Measurements from ENCODE around the gene SPATS2. TPM values are rescaled to one million over a fixed set of nuclear protein-coding genes. Genes with fewer than 3 reads are reported as not detected.
A peak's percentile ranks its signal among the peaks of the same experiment; 100 is the strongest.

SPATS2 gene
- total and polyA plus RNA-seq, 9 donors: 9.1 to 28.2 (median 15.2) TPM

- WGBS, 3 donors: 95 to 96% (median 95%) methylated on average over 12 of the region's 12 CpGs
- no peak overlapping the region for H3K27ac ChIP-seq
- no peaks in the 10 kb centered on the region for H3K9me3 ChIP-seq
- H3K4me3 ChIP-seq: no peak overlapping the region
- no peaks in the 10 kb centered on the region for H3K27me3 ChIP-seq
- no peak for DNase-seq
- intact Hi-C loops (cut with DNase I): no loop called here
- H3K4me1 ChIP-seq (ENCODE audit: insufficient read depth): no peaks in the 10 kb centered on the region
- no peaks in the 10 kb centered on the region for H3K36me3 ChIP-seq
- TF ChIP-seq CTCF (IDR thresholded peaks at IDR 0.05) (no peak), POLR2A (IDR thresholded peaks at IDR 0.05) (no peak), EP300 (IDR thresholded peaks at IDR 0.05) (no peak)
Observed at GRCh38 chr12:49328816-49329215, 38.4 kb upstream of the SPATS2 start.

GRCh38 chr12:49330032-49330619, 37.1 kb upstream of the SPATS2 start:
- Histone ChIP-seq H3K36me3 (no peaks in the 10 kb centered on the region), H3K27me3 (no peaks in the 10 kb centered on the region), H3K9me3 (no peaks in the 10 kb centered on the region), H3K4me1 (ENCODE audit: insufficient read depth) (no peaks in the 10 kb centered on the region), H3K4me3 (no peak overlapping the region), H3K27ac (no peak overlapping the region)
- no peak for DNase-seq
- 92 to 94% (median 94%) methylated on average over 7 of the region's 7 CpGs for WGBS, 3 donors
- intact Hi-C loops (cut with DNase I): no loop called here
- TF ChIP-seq EP300 (IDR thresholded peaks at IDR 0.05): no peak
- no peak for TF ChIP-seq POLR2A (IDR thresholded peaks at IDR 0.05)
- TF ChIP-seq CTCF (IDR thresholded peaks at IDR 0.05): no peak

- intact Hi-C loops (cut with DNase I): no loop called here
- Histone ChIP-seq H3K9me3 (no peaks in the 10 kb centered on the region), H3K4me1 (ENCODE audit: insufficient read depth) (no peaks in the 10 kb centered on the region), H3K4me3 (no peak overlapping the region), H3K36me3 (no peaks in the 10 kb centered on the region), H3K27me3 (no peaks in the 10 kb centered on the region), H3K27ac (no peak overlapping the region)
- TF ChIP-seq EP300 (IDR thresholded peaks at IDR 0.05) (no peak), POLR2A (IDR thresholded peaks at IDR 0.05) (no peak), CTCF (IDR thresholded peaks at IDR 0.05) (no peak)
- WGBS, 3 donors: 69 to 74% (median 73%) methylated on average over 14 of the region's 14 CpGs
- DNase-seq: no peak
Observed at GRCh38 chr12:49330631-49331379, 36.5 kb upstream of the SPATS2 start.

- no peaks in the 10 kb centered on the region for H3K27me3 ChIP-seq
- intact Hi-C loops (cut with DNase I): no loop called here
- DNase-seq: peak in 3 of 5 donors; percentile 52 to 73 (median 64)
- TF ChIP-seq POLR2A (IDR thresholded peaks at IDR 0.05) (no peak), CTCF (IDR thresholded peaks at IDR 0.05) (peak; percentile 11 to 61 (median 34)), EP300 (IDR thresholded peaks at IDR 0.05) (no peak)
- H3K4me1 ChIP-seq (ENCODE audit: insufficient read depth): no peaks in the 10 kb centered on the region
- no peak overlapping the region for H3K27ac ChIP-seq
- no peaks in the 10 kb centered on the region for H3K9me3 ChIP-seq
- H3K36me3 ChIP-seq: no peaks in the 10 kb centered on the region
- 37 to 41% (median 38%) methylated on average over 11 of the region's 11 CpGs for WGBS, 3 donors
- no peak overlapping the region for H3K4me3 ChIP-seq
Observed at GRCh38 chr12:49331380-49332222, 35.7 kb upstream of the SPATS2 start.

All from ovary (tissue), 9 donors.